MG63 (cell line): Measurements from ENCODE around the gene SRSF4. TPM values are rescaled to one million over a fixed set of nuclear protein-coding genes. Genes with fewer than 3 reads are reported as not detected.
"Not testable (repeated sequence)": the region's sequence is repeated elsewhere in the genome, so short reads cannot be mapped to it uniquely, and the experiment has no call there.

ENCODE experiments used
- DNase-seq: peaks from one replicate; pipeline ENCODE4 v3.0.0-alpha.2; 2020
- H3K27me3 ChIP-seq: fragments of 250-450 bp; sonication (Bioruptor Pico); 2 replicates; pipeline ENCODE4 v1.5.1; 2020; ENCODE audit warnings: mild to moderate bottlenecking, moderate library complexity
- H3K36me3 ChIP-seq: fragments of 250-450 bp; sonication (Bioruptor Pico); 2 replicates; pipeline ENCODE4 v1.5.1; 2020; ENCODE audit warnings: mild to moderate bottlenecking, moderate library complexity
- H3K4me3 ChIP-seq: fragments of 250-450 bp; sonication (Bioruptor Pico); 2 replicates; pipeline ENCODE4 v1.5.1; 2020; ENCODE audit warnings: mild to moderate bottlenecking, moderate library complexity
- H3K9me3 ChIP-seq: fragments of 250-450 bp; sonication (Bioruptor Pico); 2 replicates; pipeline ENCODE4 v1.5.1; 2020; ENCODE audit warnings: mild to moderate bottlenecking, moderate library complexity
- total RNA-seq: library from RNA; depleted of rRNA; stranded (reverse); fragments of >200 nt; shearing (Covaris generic); gene quantifications from 2 replicates; pipeline ENCODE4 v1.2.3, GENCODE V29; 2014; ENCODE audit warnings: low replicate concordance

The SRSF4 gene
- total RNA-seq, 1 experiment from 2014 or later: 29.8 TPM

- Histone ChIP-seq H3K27me3 (no peaks in the 10 kb centered on the region), H3K4me3 (peak overlapping the region; percentile 67), H3K9me3 (no peaks in the 10 kb centered on the region), H3K36me3 (peaks cover 9% of the 10 kb centered on the region)
- DNase-seq: peak; percentile 14
These were observed 58.4 kb downstream of the SRSF4 start for GRCh38 chr1:29123053-29123886.

- peak overlapping the region; percentile 67 for H3K4me3 ChIP-seq
These were observed 59.0 kb downstream of the SRSF4 start for GRCh38 chr1:29122682-29123052.

DNA sequence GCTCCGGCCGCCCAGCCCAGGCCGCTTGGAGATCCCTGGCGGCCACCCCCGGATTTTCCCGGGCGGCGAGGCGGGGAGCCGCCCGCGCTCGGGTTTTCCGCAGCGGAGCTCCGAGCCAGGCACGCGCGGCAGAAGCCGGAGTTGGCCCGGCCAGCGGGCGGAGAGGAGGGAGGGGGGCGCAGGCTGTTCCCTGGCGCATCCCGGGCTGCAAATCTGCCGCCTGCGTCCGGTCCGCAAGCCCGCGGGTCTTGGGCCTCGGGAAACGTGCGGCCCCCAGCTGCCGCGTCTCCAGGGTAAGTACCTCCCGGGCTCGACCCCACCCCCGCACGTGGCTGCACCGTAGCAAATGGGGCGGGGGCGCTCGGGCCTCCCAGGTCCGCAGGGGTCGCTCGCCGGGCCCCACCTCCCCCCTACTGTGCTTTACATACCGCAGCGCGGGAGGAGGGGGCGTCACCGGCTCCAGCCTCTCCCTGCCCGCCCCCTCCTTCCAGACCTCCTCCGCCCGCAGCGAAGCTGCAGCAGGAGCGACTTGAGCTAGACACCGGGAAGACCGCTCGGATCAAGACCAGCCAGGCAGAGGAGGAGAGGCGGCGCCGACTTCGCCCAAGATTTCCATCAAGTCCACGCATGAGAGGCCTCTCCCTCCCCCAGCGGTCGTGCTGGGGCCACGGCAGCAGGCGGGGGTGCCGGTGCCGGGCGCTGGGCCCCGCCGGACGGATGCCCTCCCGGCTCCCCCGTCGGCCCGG is 59.6 kb downstream of the SRSF4 start:
- H3K36me3 ChIP-seq: peaks cover 9% of the 10 kb centered on the region
- H3K4me3 ChIP-seq: peak overlapping the region; percentile 67
- H3K27me3 ChIP-seq: no peaks in the 10 kb centered on the region
- H3K9me3 ChIP-seq: no peaks in the 10 kb centered on the region
- DNase-seq: peak; percentile 80

More at GRCh38 chr1:29122682-29123052, 59.0 kb downstream of the SRSF4 start:
- peaks cover 9% of the 10 kb centered on the region for H3K36me3 ChIP-seq
- DNase-seq: peak; percentile 90
- H3K9me3 ChIP-seq: no peaks in the 10 kb centered on the region
- H3K27me3 ChIP-seq: no peaks in the 10 kb centered on the region

DNA sequence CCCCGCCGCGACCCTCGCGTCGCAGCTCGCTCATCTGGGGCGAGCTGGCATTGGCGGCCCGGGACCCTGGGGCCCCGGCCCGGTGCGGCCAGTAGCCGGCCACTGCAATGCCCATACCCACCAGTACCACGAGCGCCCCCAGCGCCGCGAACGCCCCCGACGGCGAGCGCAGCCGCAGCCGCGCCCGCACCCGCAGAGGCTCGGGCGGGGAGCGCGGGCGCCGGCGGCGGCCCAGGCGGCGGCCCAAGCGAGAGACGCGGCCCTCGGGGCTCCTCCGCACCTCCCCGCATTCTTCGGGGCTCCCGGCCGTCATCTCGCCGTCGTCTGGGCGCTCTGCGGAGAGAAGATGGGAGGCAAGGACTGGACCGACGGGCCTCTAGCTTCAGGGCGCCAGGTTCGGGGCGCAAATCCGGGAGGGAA is 60.2 kb downstream of the SRSF4 start:
- no peaks in the 10 kb centered on the region for H3K9me3 ChIP-seq
- peaks cover 9% of the 10 kb centered on the region for H3K36me3 ChIP-seq
- H3K4me3 ChIP-seq: peak overlapping the region; percentile 67
- peak; percentile 20 for DNase-seq
- no peaks in the 10 kb centered on the region for H3K27me3 ChIP-seq

DNA sequence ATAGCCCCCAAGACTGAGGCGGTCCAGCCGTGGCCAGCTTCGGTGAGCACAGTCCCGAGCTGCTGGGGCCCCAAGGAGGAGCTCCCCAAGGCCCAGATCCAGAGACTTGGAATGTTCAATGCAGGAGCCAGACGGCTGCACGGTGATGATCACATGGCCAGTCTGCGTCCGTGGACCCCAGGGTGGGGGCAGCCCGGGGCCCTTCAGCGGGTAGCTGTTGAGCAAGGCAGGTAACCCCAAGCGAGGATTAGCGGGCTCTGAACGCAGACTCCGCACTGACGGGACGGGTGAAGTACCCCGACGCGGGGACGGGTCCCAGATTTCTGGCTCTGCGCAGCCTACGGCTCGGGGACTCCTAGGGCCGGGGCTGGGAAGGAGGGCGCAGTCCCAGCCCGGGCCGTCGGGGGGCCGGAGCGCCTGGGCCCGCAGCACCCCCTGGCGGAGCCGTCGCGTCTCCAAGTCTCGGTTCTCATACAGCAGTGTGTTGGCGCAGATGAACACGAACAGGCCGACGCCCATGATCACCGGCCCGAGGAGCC is 60.7 kb downstream of the SRSF4 start:
- H3K9me3 ChIP-seq: no peaks in the 10 kb centered on the region
- H3K27me3 ChIP-seq: no peaks in the 10 kb centered on the region
- DNase-seq: peak; percentile 52

DNA sequence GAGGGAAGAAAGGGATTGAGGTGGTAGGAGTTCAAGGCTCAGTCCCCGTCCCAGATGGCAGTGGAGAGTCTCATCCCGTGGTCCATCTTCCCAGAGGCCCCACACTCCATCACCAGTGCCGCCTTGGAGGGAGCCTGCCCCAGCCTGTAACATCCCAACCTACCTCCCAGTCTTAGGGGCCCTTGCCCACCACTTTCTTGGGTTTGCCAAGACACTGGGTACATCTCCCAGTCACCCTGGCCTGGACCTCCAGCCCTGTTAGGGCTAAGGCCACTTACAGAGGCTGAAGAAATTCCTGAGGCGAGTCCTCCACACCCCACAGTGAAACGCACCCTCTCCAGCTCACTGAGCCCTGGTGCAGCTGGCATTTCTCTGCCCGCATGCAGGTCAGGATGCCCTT is 61.3 kb downstream of the SRSF4 start:
- Histone ChIP-seq H3K4me3 (no peak overlapping the region), H3K27me3 (no peaks in the 10 kb centered on the region), H3K9me3 (no peaks in the 10 kb centered on the region), H3K36me3 (peaks cover 9% of the 10 kb centered on the region)
- no peak for DNase-seq

More for the DNA sequence above, 60.7 kb downstream of the SRSF4 start:
- H3K36me3 ChIP-seq: peaks cover 9% of the 10 kb centered on the region
- H3K4me3 ChIP-seq: peak overlapping the region; percentile 11; the same call in 1 of the 2 replicates

- no peak for DNase-seq
- Histone ChIP-seq H3K36me3 (peaks cover 9% of the 10 kb centered on the region), H3K9me3 (no peaks in the 10 kb centered on the region), H3K27me3 (no peaks in the 10 kb centered on the region), H3K4me3 (no peak overlapping the region)
These were observed 62.4 kb downstream of the SRSF4 start for GRCh38 chr1:29119121-29119929.

GRCh38 chr1:29117381-29117780 is 64.3 kb downstream of the SRSF4 start:
- Histone ChIP-seq H3K4me3 (no peak overlapping the region), H3K9me3 (no peaks in the 10 kb centered on the region), H3K36me3 (peaks cover 9% of the 10 kb centered on the region), H3K27me3 (no peaks in the 10 kb centered on the region)
- no peak for DNase-seq

DNA sequence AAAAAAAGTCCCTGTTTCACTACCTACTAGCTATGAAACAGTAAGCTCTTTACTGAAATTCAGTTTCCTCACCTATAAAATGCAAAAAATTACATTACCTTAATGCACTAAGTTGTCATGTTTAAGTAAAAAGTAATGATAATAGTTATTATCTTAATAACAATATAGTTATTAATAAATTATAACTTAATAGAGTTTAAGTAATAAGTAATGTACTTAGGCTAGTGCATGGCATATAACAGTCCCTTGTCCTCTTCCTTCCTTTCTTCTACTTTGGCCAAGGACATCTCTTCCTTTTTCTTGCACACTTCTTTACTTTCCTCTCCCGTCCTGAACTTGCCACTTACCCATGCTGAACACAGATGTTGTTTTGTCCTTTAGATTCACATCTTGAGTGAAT is 67.0 kb downstream of the SRSF4 start:
- DNase-seq: no peak
- Histone ChIP-seq H3K36me3 (peaks cover under 1% of the 10 kb centered on the region), H3K27me3 (no peaks in the 10 kb centered on the region), H3K9me3 (no peaks in the 10 kb centered on the region), H3K4me3 (no peak overlapping the region)

DNA sequence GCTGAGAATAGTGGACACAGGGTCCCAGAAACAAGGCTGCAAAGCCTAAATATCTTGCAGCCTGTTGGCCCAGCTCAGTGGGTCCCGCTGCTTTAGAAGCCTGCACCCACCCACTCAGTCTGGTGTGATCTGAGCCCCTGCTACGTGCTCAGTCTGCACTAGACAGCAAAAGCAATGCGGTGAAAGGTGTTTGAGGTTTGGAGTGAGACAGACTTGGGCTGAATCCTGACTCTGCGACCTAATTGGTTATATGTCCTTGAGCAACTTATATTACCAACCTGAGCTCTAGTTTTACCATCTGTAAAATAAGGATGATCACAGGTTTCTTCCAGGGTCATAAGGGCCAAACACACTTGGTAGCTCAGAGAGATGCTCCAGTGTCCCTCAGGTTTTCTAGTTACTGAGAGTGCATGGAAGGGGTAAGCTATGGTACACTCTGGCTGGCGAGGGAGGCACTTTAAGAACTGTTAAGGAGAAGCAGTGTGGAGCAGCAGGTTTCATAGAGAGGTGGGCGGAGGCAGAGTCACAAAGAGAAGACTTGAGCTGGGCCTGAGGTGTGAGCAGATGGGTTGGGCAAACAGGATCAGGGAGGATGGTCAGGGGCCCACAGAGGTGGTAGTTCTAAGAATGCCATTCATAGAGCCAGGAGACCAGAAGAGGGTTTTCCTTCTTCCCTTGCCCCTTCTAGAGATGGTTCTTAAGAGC is 68.1 kb downstream of the SRSF4 start:
- Histone ChIP-seq H3K4me3 (no peak overlapping the region), H3K36me3 (no peaks in the 10 kb centered on the region), H3K27me3 (no peaks in the 10 kb centered on the region), H3K9me3 (no peaks in the 10 kb centered on the region)
- no peak for DNase-seq

DNA sequence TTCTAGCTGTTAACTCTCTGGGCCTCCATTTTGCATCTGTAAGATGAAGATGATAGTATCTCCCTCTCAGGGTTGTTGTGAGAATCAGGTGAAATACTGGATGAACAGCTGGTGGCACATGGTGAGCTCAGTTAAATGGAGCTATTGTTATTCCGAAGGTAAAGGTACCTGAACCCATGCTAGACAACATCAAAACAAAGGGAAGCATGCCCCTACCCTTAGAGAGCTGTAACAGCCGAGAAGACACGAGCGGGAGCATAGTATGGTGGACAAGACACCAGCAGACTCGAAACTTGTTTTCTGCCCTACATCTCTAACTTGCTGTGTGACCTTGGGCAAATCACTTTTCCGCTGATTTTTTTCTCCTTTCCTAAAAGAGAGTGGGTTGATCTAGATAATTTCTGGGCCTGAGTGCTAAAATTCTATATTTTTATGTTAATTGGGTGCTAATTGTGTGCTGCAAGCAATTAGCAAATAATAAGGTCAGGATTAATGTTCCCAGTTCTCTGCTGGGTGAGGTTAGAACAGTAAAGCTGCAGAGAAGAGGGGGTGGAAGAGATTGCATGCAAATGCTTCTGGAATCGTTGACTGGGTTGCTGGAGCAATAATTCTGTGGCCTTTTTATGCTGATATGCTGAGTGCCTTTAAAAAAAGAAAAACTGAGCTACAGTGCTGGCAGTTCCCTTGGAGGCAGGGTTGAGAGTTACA is 68.8 kb downstream of the SRSF4 start:
- Histone ChIP-seq H3K4me3 (no peak overlapping the region), H3K27me3 (no peaks in the 10 kb centered on the region), H3K9me3 (no peaks in the 10 kb centered on the region), H3K36me3 (no peaks in the 10 kb centered on the region)
- DNase-seq: no peak

DNA sequence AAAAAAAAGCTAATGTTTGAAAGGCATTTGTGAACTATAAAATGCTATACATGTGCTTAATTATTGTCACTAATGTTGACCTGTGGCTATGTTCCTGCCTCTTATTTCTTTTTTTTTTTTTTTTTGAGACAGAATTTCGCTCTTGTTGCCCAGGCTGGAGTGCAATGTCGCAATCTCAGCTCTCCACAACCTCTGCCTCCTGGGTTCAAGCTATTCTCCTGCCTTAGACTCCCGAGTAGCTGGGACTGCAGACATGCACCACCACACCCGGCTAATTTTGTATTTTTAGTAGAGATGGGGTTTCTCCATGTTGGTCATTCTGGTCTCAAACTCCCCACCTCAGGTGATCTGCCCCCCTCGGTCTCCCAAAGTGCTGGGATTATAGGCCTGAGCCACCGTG is 73.7 kb downstream of the SRSF4 start:
- not testable (repeated sequence) for H3K27me3 ChIP-seq, DNase-seq, H3K4me3 ChIP-seq, H3K36me3 ChIP-seq, H3K9me3 ChIP-seq

GRCh38 chr1:29105822-29106221 is 75.9 kb downstream of the SRSF4 start:
- Histone ChIP-seq H3K9me3 (no peaks in the 10 kb centered on the region), H3K36me3 (no peaks in the 10 kb centered on the region), H3K27me3 (no peaks in the 10 kb centered on the region), H3K4me3 (no peak overlapping the region)
- no peak for DNase-seq

GRCh38 chr1:29100487-29100886 is 81.2 kb downstream of the SRSF4 start:
- Histone ChIP-seq H3K36me3 (no peaks in the 10 kb centered on the region), H3K4me3 (no peak overlapping the region), H3K27me3 (no peaks in the 10 kb centered on the region), H3K9me3 (no peaks in the 10 kb centered on the region)
- DNase-seq: no peak

- Histone ChIP-seq H3K4me3 (no peak overlapping the region), H3K27me3 (no peaks in the 10 kb centered on the region), H3K9me3 (no peaks in the 10 kb centered on the region), H3K36me3 (no peaks in the 10 kb centered on the region)
- no peak for DNase-seq
These were observed 82.4 kb downstream of the SRSF4 start for GRCh38 chr1:29099286-29099685.
